HepG2 (cell line): Measurements from ENCODE around the gene B3GNT9. TPM values are rescaled to one million over a fixed set of nuclear protein-coding genes. Genes with fewer than 3 reads are reported as not detected.

Experiments
- ADNP ChIP-seq: sonication (generic); formaldehyde crosslinking; IDR thresholded peaks from 2 replicates; pipeline ENCODE4 v1.4.0; 2020; ENCODE audit warnings: missing genetic modification reagents
- ARNT ChIP-seq: fragments of 450-650 bp; IDR thresholded peaks from 2 replicates; pipeline ENCODE4 v1.6.1; 2017
- HNF1A ChIP-seq, 2 experiments: sonication (generic) in 1 of 2; formaldehyde crosslinking in 1 of 2; IDR thresholded peaks; 2 replicates each; pipeline versions ENCODE4 v1.4.0 to v1.6.1; 2016 to 2020; ENCODE audit warnings: borderline replicate concordance in 1 of 2, low read depth in 1 of 2, mild to moderate bottlenecking in 1 of 2, missing genetic modification reagents in 1 of 2
- PHF8 ChIP-seq: sonication (generic); formaldehyde crosslinking; IDR thresholded peaks from 2 replicates; pipeline ENCODE4 v1.5.0; 2020; ENCODE audit warnings: missing genetic modification reagents
- PITX1 ChIP-seq: sonication (generic); formaldehyde crosslinking; IDR thresholded peaks from 2 replicates; pipeline ENCODE4 v1.5.1; 2020; ENCODE audit warnings: mild to moderate bottlenecking, missing genetic modification reagents
- SATB2 ChIP-seq: sonication (generic); formaldehyde crosslinking; IDR thresholded peaks from 2 replicates; pipeline ENCODE4 v1.5.0; 2020; ENCODE audit warnings: missing genetic modification reagents
- TEAD2 ChIP-seq: sonication (generic); formaldehyde crosslinking; IDR thresholded peaks from 2 replicates; pipeline ENCODE4 v1.9.0; 2021; ENCODE audit warnings: missing genetic modification reagents
- ZBTB46 ChIP-seq: sonication (generic); formaldehyde crosslinking; IDR thresholded peaks from 2 replicates; pipeline ENCODE4 v1.4.0; 2020; ENCODE audit warnings: mild to moderate bottlenecking, missing genetic modification reagents, borderline replicate concordance
- ZNF136 ChIP-seq: sonication (generic); formaldehyde crosslinking; IDR thresholded peaks from 2 replicates; pipeline ENCODE4 v1.8.1; 2022; ENCODE audit warnings: low read depth, mild to moderate bottlenecking, moderate library complexity, missing genetic modification reagents
- ZNF382 ChIP-seq: sonication (generic); formaldehyde crosslinking; IDR thresholded peaks from 2 replicates; pipeline ENCODE4 v1.5.0; 2020; ENCODE audit warnings: missing genetic modification reagents, mild to moderate bottlenecking, borderline replicate concordance
- ZNF383 ChIP-seq: sonication (generic); formaldehyde crosslinking; IDR thresholded peaks from 2 replicates; pipeline ENCODE4 v1.4.0; 2020; ENCODE audit warnings: missing genetic modification reagents, mild to moderate bottlenecking, borderline replicate concordance
- ZNF597 ChIP-seq: sonication (generic); formaldehyde crosslinking; IDR thresholded peaks from 2 replicates; pipeline ENCODE4 v1.5.0; 2020; ENCODE audit warnings: missing genetic modification reagents
- ZNF629 ChIP-seq: sonication (generic); formaldehyde crosslinking; conservative IDR thresholded peaks from 2 replicates; pipeline ENCODE4 v1.5.0; 2020; ENCODE audit warnings: missing genetic modification reagents
- ZNF878 ChIP-seq: sonication (generic); formaldehyde crosslinking; IDR thresholded peaks from 2 replicates; pipeline ENCODE4 v1.8.1; 2023; ENCODE audit warnings: mild to moderate bottlenecking, missing genetic modification reagents, moderate library complexity
- ZNF891 ChIP-seq: sonication (generic); formaldehyde crosslinking; IDR thresholded peaks from 2 replicates; pipeline ENCODE4 v1.5.0; 2020; ENCODE audit warnings: mild to moderate bottlenecking, missing genetic modification reagents
- polyA plus RNA-seq, 8 experiments: library from polyadenylated mRNA; depleted of rRNA in 3 of 8; stranded (reverse) in 7 of 8; unstranded in 1 of 8; fragments of >200 nt; fragmentation: Illumina TruSeq in 4 of 8; extraction: Trizol in 4 of 8; gene quantifications; 2 replicates each; pipeline versions ENCODE4 v1.2.1 to v1.2.3, GENCODE V29; 2011 to 2016; ENCODE audit warnings: low read depth in 4 of 8, missing spikeins in 1 of 8, mixed read lengths in 1 of 8; ENCODE audit not compliant: insufficient read depth in 1 of 8
- total RNA-seq, 5 experiments: library from RNA; depleted of rRNA; stranded (reverse); fragments of >200 nt; fragmentation: Illumina TruSeq; extraction: Trizol; gene quantifications; 2 replicates each; pipeline ENCODE4 v1.2.3, GENCODE V29; 2016; ENCODE audit warnings: low read depth in 1 of 5
- TF ChIP-seq, protein P1 (sequence below): sonication (generic); formaldehyde crosslinking; IDR thresholded peaks from 2 replicates; pipeline ENCODE4 v1.5.1; 2020; ENCODE audit warnings: missing genetic modification reagents, mild to moderate bottlenecking, borderline replicate concordance
- TF ChIP-seq, protein P2 (sequence below): sonication (generic); formaldehyde crosslinking; IDR thresholded peaks from 2 replicates; pipeline ENCODE4 v1.4.0; 2020; ENCODE audit warnings: missing genetic modification reagents; ENCODE audit errors: not compliant biosample characterization
- TF ChIP-seq, protein P3 (sequence below): IDR thresholded peaks from 2 replicates; pipeline ENCODE4 v1.6.1; 2016; ENCODE audit warnings: low read depth, control low read depth

The B3GNT9 gene
- total and polyA plus RNA-seq, 2 of the 13 experiments (the other 11 are each of a cell fraction or from before 2014, with no cell fraction given): 1.5 to 3.1 TPM

DNA sequence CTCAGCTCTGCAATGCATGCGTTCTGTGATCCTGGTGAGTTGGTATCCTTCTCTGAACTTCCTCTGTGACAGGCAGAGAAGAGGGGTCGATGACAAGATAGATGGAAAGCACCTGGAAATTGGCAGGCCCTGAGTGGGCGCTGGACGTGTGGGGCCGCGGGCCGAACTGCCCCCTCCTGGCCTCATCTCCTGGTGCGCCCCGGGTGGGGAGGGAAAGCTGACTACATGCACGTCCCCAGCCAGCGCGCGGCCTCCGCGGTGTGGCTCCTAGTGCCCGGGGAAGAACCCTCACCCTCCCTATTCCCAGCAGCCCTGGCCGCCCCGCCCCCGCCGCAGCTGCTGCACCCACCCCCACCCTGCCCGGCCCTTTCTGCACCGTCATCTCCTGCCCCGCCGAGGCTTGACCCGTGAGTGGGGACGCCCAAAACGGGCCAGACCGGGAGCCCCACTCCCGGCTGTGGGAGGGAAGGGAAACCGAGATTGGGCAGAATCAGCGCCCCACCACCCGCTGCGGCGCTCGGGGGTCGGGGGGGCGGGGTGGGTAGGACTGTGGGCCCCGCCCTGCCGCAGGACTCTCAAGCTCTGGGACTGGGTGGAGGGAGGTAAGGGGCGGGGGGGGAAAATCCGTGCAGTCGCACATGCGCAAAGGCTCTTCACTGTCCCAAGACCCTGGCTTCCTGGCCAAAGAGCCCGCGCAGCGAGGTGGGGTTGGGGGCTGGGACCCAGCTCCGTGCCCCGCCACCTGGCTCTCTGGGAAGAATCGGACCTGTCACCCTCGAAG lies 19.6 kb upstream of the B3GNT9 start, which contains the start of gene NOL3 (continued):
- TF ChIP-seq ZBTB46 (CRISPR knock-in tag): no peak
- TF ChIP-seq, protein P1, sequence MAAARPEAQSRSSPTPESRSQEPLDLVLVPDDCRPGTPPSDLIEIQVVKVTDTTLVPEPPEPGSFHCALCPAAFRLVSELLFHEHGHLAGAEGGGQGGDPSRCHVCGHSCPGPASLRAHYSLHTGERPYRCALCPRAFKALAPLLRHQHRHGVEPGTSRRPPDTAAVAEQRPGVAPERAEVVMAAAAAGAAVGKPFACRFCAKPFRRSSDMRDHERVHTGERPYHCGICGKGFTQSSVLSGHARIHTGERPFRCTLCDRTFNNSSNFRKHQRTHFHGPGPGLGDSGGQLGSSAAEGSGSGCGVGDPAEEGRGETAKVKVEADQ (CRISPR knock-in tag): no peak; the same call in 1 of the 2 replicates
- TF ChIP-seq ZNF878 (CRISPR knock-in tag): no peak
- TF ChIP-seq ZNF383 (CRISPR knock-in tag): no peak
- 0 out of 2 replicates have a peak, but pooled peaks have one; percentile 10 for TF ChIP-seq HNF1A (IDR thresholded peaks at IDR 0.05; ENCODE audit: low read depth)
- no peak; the same call in 1 of the 2 replicates for TF ChIP-seq HNF1A (CRISPR knock-in tag; IDR thresholded peaks at IDR 0.05; ENCODE audit: borderline replicate concordance)
- no peak for TF ChIP-seq ZNF136 (CRISPR knock-in tag)
- peak; percentile 72 for TF ChIP-seq PHF8
- TF ChIP-seq PITX1: no peak; the same call in 1 of the 2 replicates
- no peak for TF ChIP-seq ADNP (CRISPR knock-in tag)
- TF ChIP-seq ZNF629: no peak
- TF ChIP-seq, protein P2, sequence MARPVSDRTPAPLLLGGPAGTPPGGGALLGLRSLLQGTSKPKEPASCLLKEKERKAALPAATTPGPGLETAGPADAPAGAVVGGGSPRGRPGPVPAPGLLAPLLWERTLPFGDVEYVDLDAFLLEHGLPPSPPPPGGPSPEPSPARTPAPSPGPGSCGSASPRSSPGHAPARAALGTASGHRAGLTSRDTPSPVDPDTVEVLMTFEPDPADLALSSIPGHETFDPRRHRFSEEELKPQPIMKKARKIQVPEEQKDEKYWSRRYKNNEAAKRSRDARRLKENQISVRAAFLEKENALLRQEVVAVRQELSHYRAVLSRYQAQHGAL (CRISPR knock-in tag): no peak
- no peak for TF ChIP-seq TEAD2 (CRISPR knock-in tag)
- no peak for TF ChIP-seq ARNT
- no peak for TF ChIP-seq SATB2 (CRISPR knock-in tag)
- no peak for TF ChIP-seq ZNF382
- no peak for TF ChIP-seq ZNF597 (CRISPR knock-in tag)
- TF ChIP-seq, protein P3, sequence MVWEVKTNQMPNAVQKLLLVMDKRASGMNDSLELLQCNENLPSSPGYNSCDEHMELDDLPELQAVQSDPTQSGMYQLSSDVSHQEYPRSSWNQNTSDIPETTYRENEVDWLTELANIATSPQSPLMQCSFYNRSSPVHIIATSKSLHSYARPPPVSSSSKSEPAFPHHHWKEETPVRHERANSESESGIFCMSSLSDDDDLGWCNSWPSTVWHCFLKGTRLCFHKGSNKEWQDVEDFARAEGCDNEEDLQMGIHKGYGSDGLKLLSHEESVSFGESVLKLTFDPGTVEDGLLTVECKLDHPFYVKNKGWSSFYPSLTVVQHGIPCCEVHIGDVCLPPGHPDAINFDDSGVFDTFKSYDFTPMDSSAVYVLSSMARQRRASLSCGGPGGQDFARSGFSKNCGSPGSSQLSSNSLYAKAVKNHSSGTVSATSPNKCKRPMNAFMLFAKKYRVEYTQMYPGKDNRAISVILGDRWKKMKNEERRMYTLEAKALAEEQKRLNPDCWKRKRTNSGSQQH (CRISPR knock-in tag): no peak
- 0 out of 2 replicates have a peak, but pooled peaks have one; percentile 25 for TF ChIP-seq ZNF891 (CRISPR knock-in tag)
